MM.1S (cell line): ENCODE measurements around the gene TRIM6.
"Not testable (repeated sequence)": the region's sequence is repeated elsewhere in the genome, so short reads cannot be mapped to it uniquely, and the experiment has no call there.

ENCODE experiments used
- DNase-seq: peaks from one replicate; pipeline ENCODE4 v3.0.0-alpha.2; 2015
- H2AFZ ChIP-seq: fragments of 300-600 bp; sonication (generic); 2 replicates; pipeline ENCODE4 v1.6.0; 2016; ENCODE audit warnings: antibody characterized with exemption, low read length
- H3F3A ChIP-seq: fragments of 300-600 bp; sonication (generic); 2 replicates; pipeline ENCODE4 v1.6.1; 2016; ENCODE audit warnings: mild to moderate bottlenecking, antibody characterized with exemption, low read length, moderate library complexity, mixed read lengths; ENCODE audit not compliant: insufficient read depth
- H3K27ac ChIP-seq: fragments of 300-600 bp; sonication (generic); 2 replicates; pipeline ENCODE4 v1.5.1; 2016; ENCODE audit warnings: mild to moderate bottlenecking, low read length
- H3K27me3 ChIP-seq: fragments of 300-600 bp; sonication (generic); replicated peaks from 2 replicates; pipeline ENCODE4 v1.6.0; 2016; ENCODE audit warnings: low read length; ENCODE audit not compliant: insufficient read depth
- H3K36me3 ChIP-seq: fragments of 300-600 bp; sonication (generic); replicated peaks from 2 replicates; pipeline ENCODE4 v1.6.1; 2016; ENCODE audit warnings: mild to moderate bottlenecking, low read length, mixed read lengths; ENCODE audit not compliant: insufficient read depth
- H3K4me1 ChIP-seq: fragments of 300-600 bp; sonication (generic); 2 replicates; pipeline ENCODE4 v1.6.1; 2016; ENCODE audit warnings: low read length, mixed read lengths
- H3K4me2 ChIP-seq: fragments of 300-600 bp; sonication (generic); 2 replicates; pipeline ENCODE4 v1.6.0; 2016; ENCODE audit warnings: low read depth, low read length
- H3K4me3 ChIP-seq: fragments of 300-600 bp; sonication (generic); 2 replicates; pipeline ENCODE4 v1.5.1; 2016; ENCODE audit warnings: low read length, mixed read lengths
- H3K79me2 ChIP-seq: fragments of 300-600 bp; sonication (generic); 2 replicates; pipeline ENCODE4 v1.6.1; 2016; ENCODE audit warnings: mixed run types, low read length, mixed read lengths
- H3K9ac ChIP-seq: fragments of 300-600 bp; sonication (generic); 2 replicates; pipeline ENCODE4 v1.6.1; 2016; ENCODE audit warnings: low read length, mixed read lengths
- H3K9me2 ChIP-seq: fragments of 300-600 bp; sonication (generic); replicated peaks from 2 replicates; pipeline ENCODE4 v1.6.1; 2016; ENCODE audit warnings: mild to moderate bottlenecking, low read length, mixed read lengths; ENCODE audit not compliant: insufficient read depth
- H3K9me3 ChIP-seq: fragments of 300-600 bp; sonication (generic); replicated peaks from 2 replicates; pipeline ENCODE4 v1.6.1; 2016; ENCODE audit warnings: mild to moderate bottlenecking, low read length, mixed read lengths; ENCODE audit not compliant: insufficient read depth
- H4K20me1 ChIP-seq: fragments of 300-600 bp; sonication (generic); 2 replicates; pipeline ENCODE4 v1.6.1; 2016; ENCODE audit warnings: mild to moderate bottlenecking, low read length, moderate library complexity, mixed read lengths; ENCODE audit not compliant: insufficient read depth
- CTCF ChIP-seq: fragments of 300-600 bp; sonication (generic); IDR thresholded peaks from 2 replicates; pipeline ENCODE4 v1.5.1; 2016; ENCODE audit warnings: antibody characterized with exemption, low read length, mixed read lengths
- EZH2 ChIP-seq: fragments of 300-600 bp; sonication (generic); optimal IDR thresholded peaks from 2 replicates; pipeline ENCODE3; 2017; ENCODE audit warnings: low read depth, mild to moderate bottlenecking, antibody characterized with exemption, low read length, mixed read lengths
- EZH2phosphoT487 ChIP-seq: fragments of 300-600 bp; sonication (generic); IDR thresholded peaks from 2 replicates; pipeline ENCODE4 v1.6.1; 2018; ENCODE audit warnings: antibody characterized with exemption, low read length

The TRIM6 gene

GRCh38 chr11:5577101-5577500 lies 19.3 kb upstream of the TRIM6 start:
- no peak overlapping the region for H3K9ac ChIP-seq
- TF ChIP-seq EZH2phosphoT487 (no peak), CTCF (no peak), EZH2 (no peak)
- no peak overlapping the region for H3K4me2 ChIP-seq
- H3K4me3 ChIP-seq, result no peak overlapping the region
- H3K36me3 ChIP-seq, result no peaks in the 10 kb centered on the region
- H4K20me1 ChIP-seq, result no peaks in the 10 kb centered on the region
- H3K9me3 ChIP-seq, result no peaks in the 10 kb centered on the region
- no peak for DNase-seq
- no peak overlapping the region for H3K27ac ChIP-seq
- H3K79me2 ChIP-seq, result no peaks in the 10 kb centered on the region
- no peaks in the 10 kb centered on the region for H3K4me1 ChIP-seq
- no peaks in the 10 kb centered on the region for H3K27me3 ChIP-seq
- no peaks in the 10 kb centered on the region for H3K9me2 ChIP-seq
- no peak overlapping the region for H2AFZ ChIP-seq
- H3F3A ChIP-seq, result no peaks in the 10 kb centered on the region

- TF ChIP-seq EZH2phosphoT487 (no peak), EZH2 (no peak), CTCF (no peak)
- Histone ChIP-seq H3K4me2 (no peak within 1 kb of the TSS), H2AFZ (no peak within 1 kb of the TSS), H3K9me2 (no peaks in the 10 kb centered on the region), H3K27ac (no peak within 1 kb of the TSS), H3K36me3 (no peaks in the 10 kb centered on the region), H4K20me1 (no peaks in the 10 kb centered on the region), H3F3A (no peaks in the 10 kb centered on the region), H3K4me1 (no peaks in the 10 kb centered on the region), H3K9ac (no peak within 1 kb of the TSS), H3K4me3 (no peak within 1 kb of the TSS), H3K27me3 (no peaks in the 10 kb centered on the region), H3K9me3 (no peaks in the 10 kb centered on the region), H3K79me2 (no peaks in the 10 kb centered on the region)
- no peak for DNase-seq
Measured at GRCh38 chr11:5580577-5580976, 15.9 kb upstream of the TRIM6 start, which contains the start of gene OR52B6. Gene OR52B6, plus strand, starts transcription at chr11:5580877. Its CDS starts 0 bp downstream, at chr11:5580877.

GRCh38 chr11:5581014-5581413 lies 15.4 kb upstream of the TRIM6 start:
- Histone ChIP-seq H3F3A (no peaks in the 10 kb centered on the region), H3K36me3 (no peaks in the 10 kb centered on the region), H4K20me1 (no peaks in the 10 kb centered on the region), H3K27me3 (no peaks in the 10 kb centered on the region), H3K4me3 (no peak overlapping the region), H3K9ac (no peak overlapping the region), H3K79me2 (no peaks in the 10 kb centered on the region), H3K9me2 (no peaks in the 10 kb centered on the region), H3K27ac (no peak overlapping the region), H2AFZ (no peak overlapping the region), H3K4me1 (no peaks in the 10 kb centered on the region), H3K9me3 (no peaks in the 10 kb centered on the region), H3K4me2 (no peak overlapping the region)
- TF ChIP-seq EZH2 (no peak), CTCF (no peak), EZH2phosphoT487 (no peak)
- DNase-seq, result no peak

- not testable (repeated sequence) for DNase-seq, H3K4me1 ChIP-seq, H3K9me2 ChIP-seq, H3K4me3 ChIP-seq, H3K4me2 ChIP-seq, H3F3A ChIP-seq, H3K36me3 ChIP-seq, H3K9ac ChIP-seq, H4K20me1 ChIP-seq, H3K27ac ChIP-seq, H3K27me3 ChIP-seq, H2AFZ ChIP-seq, H3K9me3 ChIP-seq, H3K79me2 ChIP-seq
Measured at GRCh38 chr11:5584458-5584857, 12.0 kb upstream of the TRIM6 start.

GRCh38 chr11:5589906-5590305 lies 6.5 kb upstream of the TRIM6 start:
- not testable (repeated sequence) for H2AFZ ChIP-seq, H3K4me1 ChIP-seq, H3F3A ChIP-seq, H3K27ac ChIP-seq, H3K79me2 ChIP-seq, H3K9me3 ChIP-seq, DNase-seq, H3K4me2 ChIP-seq, H3K36me3 ChIP-seq, H4K20me1 ChIP-seq, H3K9me2 ChIP-seq, H3K9ac ChIP-seq, H3K27me3 ChIP-seq, H3K4me3 ChIP-seq
